Upper lobe of left lung (tissue), 4 donors: ENCODE results near the gene C20orf204.

Source experiments
- POLR2A ChIP-seq, 4 donors: fragments of 450-650 bp; IDR thresholded peaks; one replicate each; pipeline ENCODE4 v1.5.1; 2016 to 2017; ENCODE audit warnings: antibody characterized with exemption in 4 of 4, mild to moderate bottlenecking in 2 of 4
- POLR2AphosphoS5 ChIP-seq, 2 donors: sonication (generic); formaldehyde crosslinking; IDR thresholded peaks; one replicate each; pipeline ENCODE4 v1.5.1; 2017; ENCODE audit warnings: antibody characterized with exemption in 2 of 2
- TF ChIP-seq, protein P1 (sequence below), 6 experiments: fragments of 450-650 bp in 4 of 6; fragments of 200-600 bp in 2 of 6; sonication (generic) in 2 of 6; IDR thresholded peaks; one replicate each; pipeline ENCODE4 v1.5.1; 2016 to 2019; ENCODE audit warnings: antibody characterized with exemption in 6 of 6

DNA sequence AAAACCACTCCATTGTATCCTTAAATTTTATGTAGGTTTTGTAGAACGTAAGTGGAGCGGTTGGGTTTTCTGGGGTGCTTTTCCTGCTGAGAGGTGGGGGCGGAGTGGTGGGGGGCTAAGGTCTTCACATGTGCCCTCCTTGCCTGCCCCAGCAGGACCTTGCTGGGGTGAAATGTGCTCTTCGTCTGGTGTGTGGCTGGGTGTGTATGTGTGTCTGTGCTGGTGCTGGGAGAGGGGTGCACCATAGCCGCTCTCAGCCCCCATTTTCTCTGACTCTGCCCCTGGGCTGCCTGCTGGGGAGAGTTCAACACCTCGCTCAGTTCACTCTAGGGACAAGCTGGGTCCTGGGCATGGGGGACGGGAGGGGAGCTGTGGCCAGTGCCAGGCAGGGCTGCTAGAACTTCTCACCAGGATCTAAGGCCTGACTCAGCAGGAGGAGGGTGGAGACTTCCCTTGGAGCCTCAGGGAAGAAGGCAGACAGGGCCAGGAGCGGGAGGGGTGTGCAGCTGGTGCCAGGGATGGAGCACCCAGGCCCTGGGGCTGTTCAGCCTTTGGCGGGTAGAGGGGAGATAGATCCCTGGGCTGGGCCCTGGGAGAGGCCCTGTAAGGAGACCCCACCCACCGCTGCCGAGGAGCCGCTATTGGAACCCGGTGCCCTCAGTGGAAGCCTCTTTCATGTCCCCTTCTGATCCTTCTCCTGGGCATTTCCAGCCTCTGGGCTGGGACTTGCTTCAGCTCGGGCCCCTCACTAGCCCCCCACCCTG lies 8.7 kb downstream of the C20orf204 start:
- TF ChIP-seq POLR2A (IDR thresholded peaks at IDR 0.05) (no peak), POLR2AphosphoS5 (IDR thresholded peaks at IDR 0.05) (peak in 1 of 2 donors; percentile 38)
- TF ChIP-seq, protein P1, sequence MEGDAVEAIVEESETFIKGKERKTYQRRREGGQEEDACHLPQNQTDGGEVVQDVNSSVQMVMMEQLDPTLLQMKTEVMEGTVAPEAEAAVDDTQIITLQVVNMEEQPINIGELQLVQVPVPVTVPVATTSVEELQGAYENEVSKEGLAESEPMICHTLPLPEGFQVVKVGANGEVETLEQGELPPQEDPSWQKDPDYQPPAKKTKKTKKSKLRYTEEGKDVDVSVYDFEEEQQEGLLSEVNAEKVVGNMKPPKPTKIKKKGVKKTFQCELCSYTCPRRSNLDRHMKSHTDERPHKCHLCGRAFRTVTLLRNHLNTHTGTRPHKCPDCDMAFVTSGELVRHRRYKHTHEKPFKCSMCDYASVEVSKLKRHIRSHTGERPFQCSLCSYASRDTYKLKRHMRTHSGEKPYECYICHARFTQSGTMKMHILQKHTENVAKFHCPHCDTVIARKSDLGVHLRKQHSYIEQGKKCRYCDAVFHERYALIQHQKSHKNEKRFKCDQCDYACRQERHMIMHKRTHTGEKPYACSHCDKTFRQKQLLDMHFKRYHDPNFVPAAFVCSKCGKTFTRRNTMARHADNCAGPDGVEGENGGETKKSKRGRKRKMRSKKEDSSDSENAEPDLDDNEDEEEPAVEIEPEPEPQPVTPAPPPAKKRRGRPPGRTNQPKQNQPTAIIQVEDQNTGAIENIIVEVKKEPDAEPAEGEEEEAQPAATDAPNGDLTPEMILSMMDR (IDR thresholded peaks at IDR 0.05) = no peak
